NCI-H345 treated with DMSO at 0.1 percent for 48 hours (cell line): ENCODE results near the gene INPPL1.
"Not testable (repeated sequence)": the region's sequence is repeated elsewhere in the genome, so short reads cannot be mapped to it uniquely, and the experiment has no call there.

ENCODE experiments used
- DNase-seq: peaks from one replicate; lab custom pipeline; 2025; ENCODE audit not compliant: unreplicated experiment; lab: John Stamatoyannopoulos, UW

The INPPL1 gene

GRCh38 chr11:72224564-72225410, at the start of gene INPPL1:
Gene INPPL1, plus strand, starts transcription at chr11:72224767. Its CDS starts 218 bp downstream, at chr11:72224985.
- no peak for DNase-seq

- DNase-seq: no peak
These were observed 46.9 kb upstream of the INPPL1 start for GRCh38 chr11:72177656-72178055.

GRCh38 chr11:72179049-72179803, 45.3 kb upstream of the INPPL1 start:
- DNase-seq: no peak

GRCh38 chr11:72179804-72180396, 44.7 kb upstream of the INPPL1 start:
- DNase-seq: no peak

- not testable (repeated sequence) for DNase-seq
These were observed 43.5 kb upstream of the INPPL1 start for GRCh38 chr11:72180892-72181552.

GRCh38 chr11:72181553-72181958, 43.0 kb upstream of the INPPL1 start:
- not testable (repeated sequence) for DNase-seq

GRCh38 chr11:72188267-72188666, 36.3 kb upstream of the INPPL1 start:
- no peak for DNase-seq

- no peak for DNase-seq
These were observed 34.9 kb upstream of the INPPL1 start for GRCh38 chr11:72189455-72190250.

- no peak for DNase-seq
These were observed 33.9 kb upstream of the INPPL1 start for GRCh38 chr11:72190631-72191071.

- no peak for DNase-seq
These were observed 32.6 kb upstream of the INPPL1 start, which contains the start of gene FOLR1 for GRCh38 chr11:72191961-72192381. Gene FOLR1, plus strand, starts transcription at chr11:72192140. Its CDS starts 34 bp downstream, at chr11:72192174.

- no peak for DNase-seq
These were observed 28.9 kb upstream of the INPPL1 start for GRCh38 chr11:72195518-72196270.

GRCh38 chr11:72201445-72201844, 23.1 kb upstream of the INPPL1 start:
- DNase-seq: not testable (repeated sequence)

GRCh38 chr11:72202571-72202970, 22.0 kb upstream of the INPPL1 start:
- DNase-seq: no peak

GRCh38 chr11:72203163-72203562, 21.4 kb upstream of the INPPL1 start:
- DNase-seq: no peak

- no peak for DNase-seq
These were observed 19.7 kb upstream of the INPPL1 start for GRCh38 chr11:72204886-72205285.

- DNase-seq: not testable (repeated sequence)
These were observed 17.8 kb upstream of the INPPL1 start for GRCh38 chr11:72206794-72207193.

GRCh38 chr11:72208281-72208680, 16.3 kb upstream of the INPPL1 start:
- no peak for DNase-seq

GRCh38 chr11:72209101-72209500, 15.5 kb upstream of the INPPL1 start:
- no peak for DNase-seq

- DNase-seq: no peak
These were observed 7.9 kb upstream of the INPPL1 start, which contains the start of gene FOLR2 for GRCh38 chr11:72216638-72217037. Gene FOLR2, plus strand, starts transcription at chr11:72216794. Its CDS starts 1,791 bp downstream, at chr11:72218585.
